GM23338 (cell line): Measurements from ENCODE around the gene KCNMA1. TPM values are rescaled to one million over a fixed set of nuclear protein-coding genes. Genes with fewer than 3 reads are reported as not detected.

ENCODE experiments used
- ATAC-seq: fragments of 200-7000 bp; cut with Tn5 transposase; 3 replicates; pipeline ENCODE4 v1.9.1; 2020
- DNase-seq: peaks from one replicate; pipeline ENCODE4 v3.0.0-alpha.2; 2015; ENCODE audit warnings: low spot score
- H2AFZ ChIP-seq: fragments of 200-600 bp; sonication (generic); 2 replicates; pipeline ENCODE4 v1.8.0; 2016; ENCODE audit warnings: antibody characterized with exemption, mild to moderate bottlenecking, moderate library complexity
- H3F3A ChIP-seq: fragments of 200-600 bp; sonication (generic); replicated peaks from 2 replicates; pipeline ENCODE4 v1.8.0; 2017; ENCODE audit warnings: antibody characterized with exemption, mixed run types, low read depth
- H3K27ac ChIP-seq: fragments of 200-600 bp; sonication (generic); 2 replicates; pipeline ENCODE4 v1.6.1; 2016; ENCODE audit warnings: low read depth
- H3K27me3 ChIP-seq: fragments of 200-600 bp; sonication (generic); 2 replicates; pipeline ENCODE4 v1.8.0; 2016; ENCODE audit warnings: mild to moderate bottlenecking, mixed run types, moderate library complexity; ENCODE audit not compliant: insufficient read depth
- H3K36me3 ChIP-seq: fragments of 200-600 bp; sonication (generic); 2 replicates; pipeline ENCODE4 v1.8.0; 2016; ENCODE audit warnings: mild to moderate bottlenecking; ENCODE audit not compliant: insufficient read depth
- H3K4me1 ChIP-seq: fragments of 200-600 bp; sonication (generic); 2 replicates; pipeline ENCODE4 v1.8.0; 2016; ENCODE audit warnings: mild to moderate bottlenecking, moderate library complexity; ENCODE audit not compliant: insufficient read depth
- H3K4me2 ChIP-seq: fragments of 200-600 bp; sonication (generic); 2 replicates; pipeline ENCODE4 v1.7.1; 2017; ENCODE audit warnings: mixed run types
- H3K4me3 ChIP-seq: fragments of 200-600 bp; sonication (generic); 2 replicates; pipeline ENCODE4 v1.6.1; 2016; ENCODE audit warnings: mixed run types
- H3K79me2 ChIP-seq: fragments of 200-600 bp; sonication (generic); replicated peaks from 2 replicates; pipeline ENCODE4 v1.8.0; 2017; ENCODE audit warnings: mild to moderate bottlenecking; ENCODE audit not compliant: insufficient read depth
- H3K9me2 ChIP-seq: fragments of 200-600 bp; sonication (generic); 2 replicates; pipeline ENCODE4 v1.8.0; 2017; ENCODE audit not compliant: insufficient read depth
- H4K20me1 ChIP-seq: fragments of 200-600 bp; sonication (generic); replicated peaks from 2 replicates; pipeline ENCODE4 v1.8.0; 2017; ENCODE audit warnings: mild to moderate bottlenecking; ENCODE audit not compliant: insufficient read depth
- H3K27ac Mint-ChIP-seq: 2 replicates; pipeline ENCODE4 v1.8.0; 2020; ENCODE audit warnings: inconsistent platforms, mild to moderate bottlenecking, moderate library complexity, mixed read lengths
- H3K27me3 Mint-ChIP-seq: 3 replicates; pipeline ENCODE4 v1.8.0; 2022; ENCODE audit warnings: low read depth, mild to moderate bottlenecking, moderate library complexity, mixed read lengths, inconsistent platforms; ENCODE audit not compliant: insufficient read depth, poor library complexity
- H3K36me3 Mint-ChIP-seq: 3 replicates; pipeline ENCODE4 v1.8.0; 2021; ENCODE audit warnings: low read depth, mild to moderate bottlenecking, inconsistent platforms, moderate library complexity, mixed read lengths
- H3K4me1 Mint-ChIP-seq: 3 replicates; pipeline ENCODE4 v1.8.0; 2020; ENCODE audit warnings: mild to moderate bottlenecking, inconsistent platforms, mixed read lengths
- H3K4me3 Mint-ChIP-seq: 3 replicates; pipeline ENCODE4 v1.8.0; 2021; ENCODE audit warnings: moderate library complexity, mild to moderate bottlenecking, inconsistent platforms, mixed read lengths
- H3K9me3 Mint-ChIP-seq: 3 replicates; pipeline ENCODE4 v1.8.0; 2020; ENCODE audit warnings: moderate library complexity, mild to moderate bottlenecking, inconsistent platforms, mixed read lengths
- CREB1 ChIP-seq: fragments of 250-450 bp; sonication (Bioruptor Pico); IDR thresholded peaks from 2 replicates; pipeline ENCODE4 v1.5.0; 2020; ENCODE audit warnings: low read depth, mild to moderate bottlenecking, moderate library complexity
- CTCF ChIP-seq, 2 experiments: fragments of 200-600 bp in 1 of 2; sonication (generic) in 1 of 2; conservative IDR thresholded peaks; 2 replicates each; pipeline versions ENCODE4 v1.5.1 to v1.6.1; 2016 to 2017; ENCODE audit warnings: antibody characterized with exemption in 2 of 2, low read depth in 2 of 2, mild to moderate bottlenecking in 2 of 2, moderate library complexity in 1 of 2
- ETS1 ChIP-seq: IDR thresholded peaks from 2 replicates; pipeline ENCODE4 v1.6.1; 2016; ENCODE audit warnings: antibody characterized with exemption
- EZH2 ChIP-seq: fragments of 200-600 bp; sonication (generic); IDR thresholded peaks from one replicate; pipeline ENCODE4 v1.8.0; 2017; ENCODE audit warnings: antibody characterized with exemption, mild to moderate bottlenecking, low read depth; ENCODE audit not compliant: unreplicated experiment
- EZH2phosphoT487 ChIP-seq: fragments of 200-600 bp; sonication (generic); IDR thresholded peaks from one replicate; pipeline ENCODE4 v1.8.1; 2018; ENCODE audit warnings: antibody characterized with exemption; ENCODE audit not compliant: unreplicated experiment
- JUNB ChIP-seq: IDR thresholded peaks from one replicate; pipeline ENCODE4 v1.6.1; 2016; ENCODE audit warnings: antibody characterized with exemption; ENCODE audit not compliant: unreplicated experiment
- NANOG ChIP-seq: IDR thresholded peaks from 2 replicates; pipeline ENCODE4 v1.6.1; 2016; ENCODE audit warnings: antibody characterized with exemption, borderline replicate concordance
- STAT1 ChIP-seq: IDR thresholded peaks from one replicate; pipeline ENCODE4 v1.6.1; 2016; ENCODE audit warnings: antibody characterized with exemption; ENCODE audit not compliant: unreplicated experiment
- ZNF114 ChIP-seq: fragments of 250-450 bp; sonication (Bioruptor Pico); IDR thresholded peaks from 2 replicates; pipeline ENCODE4 v1.5.0; 2020; ENCODE audit warnings: mild to moderate bottlenecking, moderate library complexity
- ZNF331 ChIP-seq: fragments of 250-450 bp; sonication (Bioruptor Pico); IDR thresholded peaks from 2 replicates; pipeline ENCODE4 v1.5.0; 2020; ENCODE audit warnings: low read depth, mild to moderate bottlenecking, moderate library complexity
- ZNF462 ChIP-seq: fragments of 250-450 bp; sonication (Bioruptor Pico); IDR thresholded peaks from 2 replicates; pipeline ENCODE4 v1.5.0; 2020; ENCODE audit warnings: mild to moderate bottlenecking, moderate library complexity
- polyA plus RNA-seq: library from polyadenylated mRNA; unstranded; fragments of >200 nt; fragmentation: Nextera tagmentation; extraction: Ambion mirVana; gene quantifications from 2 replicates; pipeline ENCODE4 v1.2.1, GENCODE V29; 2016
- total RNA-seq: library from RNA; depleted of rRNA; stranded (reverse); fragments of >200 nt; shearing (Covaris generic); gene quantifications from 2 replicates; pipeline ENCODE4 v1.2.3, GENCODE V29; 2014

KCNMA1 gene
- total and polyA plus RNA-seq, 2 experiments from 2014 or later, result 8.2 to 9.0 TPM

- TF ChIP-seq JUNB (no peak), EZH2 (no peak), NANOG (no peak), STAT1 (no peak), CTCF (conservative IDR thresholded peaks at IDR 0.05; ENCODE audit: low read depth in 2 of 2) (no peak), CREB1 (CRISPR knock-in tag) (no peak), ZNF114 (no peak)
Observed at GRCh38 chr10:76959111-76959510, 678.5 kb downstream of the KCNMA1 start (continued).

GRCh38 chr10:76954838-76955237 is 682.8 kb downstream of the KCNMA1 start:
- H3K4me2 ChIP-seq, result no peak overlapping the region
- Mint-ChIP-seq H3K27me3 (no peaks in the 10 kb centered on the region), H3K4me3 (no peak overlapping the region), H3K9me3 (peaks cover 2% of the 10 kb centered on the region; the same call in 1 of the 3 replicates), H3K27ac (no peak overlapping the region), H3K4me1 (no peaks in the 10 kb centered on the region), H3K36me3 (peaks cover 3% of the 10 kb centered on the region; the same call in 1 of the 3 replicates)
- H3K27me3 ChIP-seq, result no peaks in the 10 kb centered on the region
- H4K20me1 ChIP-seq, result no peaks in the 10 kb centered on the region
- H3K9me2 ChIP-seq, result 0 out of 2 replicates have a peak, but pooled peaks cover 8% of the 10 kb centered on the region
- H3K79me2 ChIP-seq, result no peaks in the 10 kb centered on the region
- no peak for DNase-seq
- no peak overlapping the region for H3K27ac ChIP-seq
- no peak overlapping the region for H2AFZ ChIP-seq
- ATAC-seq, result no peak
- H3K36me3 ChIP-seq, result no peaks in the 10 kb centered on the region
- no peaks in the 10 kb centered on the region for H3F3A ChIP-seq
- H3K4me1 ChIP-seq, result no peaks in the 10 kb centered on the region
- no peak overlapping the region for H3K4me3 ChIP-seq
- no peak for TF ChIP-seq JUNB
- TF ChIP-seq STAT1, result no peak
- no peak for TF ChIP-seq CTCF (conservative IDR thresholded peaks at IDR 0.05; ENCODE audit: low read depth in 2 of 2)
- TF ChIP-seq ZNF462 (CRISPR knock-in tag), result no peak
- TF ChIP-seq ZNF114, result no peak
- no peak for TF ChIP-seq ZNF331 (CRISPR knock-in tag)
- no peak for TF ChIP-seq CREB1 (CRISPR knock-in tag)
- TF ChIP-seq ETS1, result no peak
- no peak for TF ChIP-seq EZH2
- no peak for TF ChIP-seq EZH2phosphoT487
